GM19468 (cell line): ENCODE data around the gene MSRB2.
"Not testable (repeated sequence)": the region's sequence is repeated elsewhere in the genome, so short reads cannot be mapped to it uniquely, and the experiment has no call there.

Experiments
- ATAC-seq: cut with Tn5 transposase; IDR thresholded peaks from one replicate; pipeline ENCODE4 v1.9.1; 2021; ENCODE audit warnings: mild to moderate bottlenecking, moderate library complexity, moderate number of reproducible peaks; ENCODE audit not compliant: unreplicated experiment; ENCODE audit errors: extremely low read depth

Gene MSRB2

GRCh38 chr10:23069019-23069815, 26.2 kb upstream of the MSRB2 start:
- ATAC-seq = no peak

- not testable (repeated sequence) for ATAC-seq
These were observed 25.1 kb upstream of the MSRB2 start for GRCh38 chr10:23070092-23070912.

- ATAC-seq = no peak
These were observed 24.5 kb upstream of the MSRB2 start for GRCh38 chr10:23070913-23071218.

- not testable (repeated sequence) for ATAC-seq
These were observed 22.8 kb upstream of the MSRB2 start for GRCh38 chr10:23072593-23072992.

GRCh38 chr10:23073527-23073926, 21.9 kb upstream of the MSRB2 start:
- ATAC-seq = no peak

- ATAC-seq = no peak
These were observed 19.7 kb upstream of the MSRB2 start for GRCh38 chr10:23075672-23076071.

GRCh38 chr10:23078114-23078513, 17.3 kb upstream of the MSRB2 start:
- no peak for ATAC-seq

- ATAC-seq = no peak
These were observed 15.7 kb upstream of the MSRB2 start for GRCh38 chr10:23079700-23080099.

- ATAC-seq = no peak
These were observed 15.1 kb upstream of the MSRB2 start for GRCh38 chr10:23080262-23080661.

- ATAC-seq = no peak
These were observed 14.1 kb upstream of the MSRB2 start for GRCh38 chr10:23081221-23081750.

GRCh38 chr10:23081891-23082290, 13.5 kb upstream of the MSRB2 start:
- no peak for ATAC-seq

GRCh38 chr10:23088609-23089008, 6.8 kb upstream of the MSRB2 start:
- ATAC-seq = no peak

GRCh38 chr10:23094786-23095403, 484 bp upstream of the MSRB2 start:
- ATAC-seq = no peak

GRCh38 chr10:23095966-23096801, 805 bp downstream of the MSRB2 start:
- no peak for ATAC-seq

- ATAC-seq = no peak
These were observed 1.6 kb downstream of the MSRB2 start for GRCh38 chr10:23096802-23097549.

GRCh38 chr10:23099079-23099478, 3.7 kb downstream of the MSRB2 start:
- ATAC-seq = no peak

- ATAC-seq = no peak
These were observed 4.4 kb downstream of the MSRB2 start for GRCh38 chr10:23099816-23100215.

GRCh38 chr10:23100331-23101030, 5.1 kb downstream of the MSRB2 start:
- no peak for ATAC-seq
